Stimulated activated naive B cell treated with anti-CD40 and anti-IgM and Interleukin-4, amounts not matched to agents 10 μg/mL and 1 μg/mL and 100 μg/mL, for 72 hours (primary cell): ENCODE data around the gene LASP1.
"Not testable (repeated sequence)": the region's sequence is repeated elsewhere in the genome, so short reads cannot be mapped to it uniquely, and the experiment has no call there.

ENCODE experiments used
- ATAC-seq, 2 donors: fragments of 150-1000 bp; cut with Tn5 transposase; replicated peaks; 2 replicates each; pipeline ENCODE4 v1.10.0; 2021; ENCODE audit warnings: moderate library complexity in 1 of 2
- DNase-seq: peaks from one replicate; pipeline ENCODE4 v3.0.0; 2021
- H3K27ac Mint-ChIP-seq: one replicate; pipeline ENCODE4 v1.8.0; 2022; ENCODE audit warnings: mild to moderate bottlenecking, mixed read lengths
- H3K27me3 Mint-ChIP-seq, 2 donors: one replicate each; pipeline ENCODE4 v1.8.0; 2022; ENCODE audit warnings: mixed read lengths in 2 of 2
- H3K36me3 Mint-ChIP-seq, 2 donors: one replicate each; pipeline ENCODE4 v1.8.0; 2022; ENCODE audit warnings: mixed read lengths in 2 of 2, mild to moderate bottlenecking in 1 of 2
- H3K4me1 Mint-ChIP-seq, 2 donors: one replicate each; pipeline ENCODE4 v1.8.0; 2022; ENCODE audit warnings: mixed read lengths in 2 of 2, mild to moderate bottlenecking in 1 of 2
- H3K4me3 Mint-ChIP-seq, 2 donors: one replicate each; pipeline ENCODE4 v1.8.0; 2022; ENCODE audit warnings: mild to moderate bottlenecking in 2 of 2, mixed read lengths in 2 of 2, moderate library complexity in 1 of 2
- H3K9me3 Mint-ChIP-seq, 2 donors: one replicate each; pipeline ENCODE4 v1.8.0; 2022; ENCODE audit warnings: mixed read lengths in 2 of 2, mild to moderate bottlenecking in 1 of 2

LASP1 gene

DNA sequence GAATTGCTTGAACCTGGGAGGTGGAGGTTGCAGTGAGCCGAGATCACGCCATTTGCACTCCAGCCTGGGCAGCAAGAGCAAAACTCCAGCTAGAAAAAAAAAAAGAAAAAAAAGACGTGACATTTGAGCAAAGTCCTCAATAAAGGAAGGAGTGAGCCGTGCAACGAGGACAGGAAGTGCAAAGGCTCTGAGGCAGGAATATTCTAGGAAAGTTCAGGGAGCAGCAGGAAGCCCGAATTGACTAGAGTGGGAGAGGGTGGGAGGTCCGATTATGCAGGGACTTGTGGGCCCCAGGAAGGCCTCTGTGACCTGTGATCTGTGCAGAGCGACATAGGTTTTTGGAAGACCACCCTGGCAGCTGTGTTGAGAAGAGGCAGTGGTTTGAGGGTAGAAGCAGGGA is 46.9 kb downstream of the LASP1 start:
- H3K4me1 Mint-ChIP-seq: peaks cover 17 to 29% of the 10 kb centered on the region in 2 donors
- H3K27me3 Mint-ChIP-seq: no peaks in the 10 kb centered on the region
- no peak for ATAC-seq
- no peak overlapping the region for H3K4me3 Mint-ChIP-seq
- peak overlapping the region; percentile 84 for H3K27ac Mint-ChIP-seq
- H3K36me3 Mint-ChIP-seq: peaks cover 52 to 64% of the 10 kb centered on the region in 2 donors
- no peak for DNase-seq
- no peaks in the 10 kb centered on the region for H3K9me3 Mint-ChIP-seq

- no peak for DNase-seq
- Mint-ChIP-seq H3K4me3 (no peak overlapping the region), H3K27ac (peak overlapping the region; percentile 3), H3K27me3 (no peaks in the 10 kb centered on the region), H3K9me3 (no peaks in the 10 kb centered on the region), H3K36me3 (peaks cover 54 to 65% of the 10 kb centered on the region in 2 donors), H3K4me1 (peaks cover 21 to 34% of the 10 kb centered on the region in 2 donors)
- ATAC-seq: no peak
These were observed 47.4 kb downstream of the LASP1 start for GRCh38 chr17:38917259-38917658.

DNA sequence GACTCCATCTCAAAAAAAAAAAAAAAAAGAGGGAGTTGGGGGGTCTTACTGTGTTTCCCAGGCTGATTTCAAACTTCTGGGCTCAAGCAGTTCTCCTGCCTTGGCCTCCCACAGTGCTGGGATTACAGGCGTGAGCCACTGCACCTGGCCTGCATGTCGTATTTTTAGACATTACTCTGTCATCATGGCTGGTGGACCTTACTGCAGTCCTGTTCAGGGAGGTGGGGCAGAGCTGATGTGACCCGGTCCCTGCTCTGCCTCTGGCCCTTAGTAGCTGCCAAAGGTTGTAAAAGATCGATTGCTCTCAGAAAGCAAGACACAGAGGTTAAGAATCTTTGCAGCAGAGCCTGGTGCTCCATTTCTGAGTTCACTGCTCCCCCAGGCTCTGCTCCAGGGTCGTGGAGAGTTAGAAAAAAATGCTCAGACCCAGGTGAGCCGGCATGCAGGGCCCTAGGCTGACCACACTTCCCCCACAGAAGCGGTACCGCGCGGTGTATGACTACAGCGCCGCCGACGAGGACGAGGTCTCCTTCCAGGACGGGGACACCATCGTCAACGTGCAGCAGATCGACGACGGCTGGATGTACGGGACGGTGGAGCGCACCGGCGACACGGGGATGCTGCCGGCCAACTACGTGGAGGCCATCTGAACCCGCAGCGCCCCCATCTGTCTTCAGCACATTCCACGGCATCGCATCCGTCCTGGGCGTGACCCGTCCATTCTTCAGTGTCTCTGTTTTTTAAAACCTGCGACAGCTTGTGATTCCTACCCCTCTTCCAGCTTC is 48.5 kb downstream of the LASP1 start:
- peaks cover 52 to 60% of the 10 kb centered on the region in 2 donors for H3K36me3 Mint-ChIP-seq
- no peak overlapping the region for H3K4me3 Mint-ChIP-seq
- no peak for DNase-seq
- peaks cover 21 to 34% of the 10 kb centered on the region in 2 donors for H3K4me1 Mint-ChIP-seq
- ATAC-seq: no peak
- H3K27ac Mint-ChIP-seq: peak overlapping the region; percentile 20
- no peaks in the 10 kb centered on the region for H3K27me3 Mint-ChIP-seq
- no peaks in the 10 kb centered on the region for H3K9me3 Mint-ChIP-seq

DNA sequence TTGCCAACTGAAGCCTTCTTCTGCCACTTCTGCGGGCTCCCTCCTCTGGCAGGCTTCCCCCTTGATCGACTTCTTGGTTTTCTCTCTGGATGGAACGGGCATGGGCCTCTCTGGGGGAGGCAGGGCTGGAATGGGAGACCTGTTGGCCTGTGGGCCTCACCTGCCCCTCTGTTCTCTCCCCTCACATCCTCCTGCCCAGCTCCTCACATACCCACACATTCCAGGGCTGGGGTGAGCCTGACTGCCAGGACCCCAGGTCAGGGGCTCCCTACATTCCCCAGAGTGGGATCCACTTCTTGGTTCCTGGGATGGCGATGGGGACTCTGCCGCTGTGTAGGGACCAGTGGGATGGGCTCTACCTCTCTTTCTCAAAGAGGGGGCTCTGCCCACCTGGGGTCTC is 49.1 kb downstream of the LASP1 start:
- H3K9me3 Mint-ChIP-seq: no peaks in the 10 kb centered on the region
- DNase-seq (no peak), ATAC-seq (no peak)
- peak overlapping the region; percentile 9 for H3K27ac Mint-ChIP-seq
- no peak overlapping the region for H3K4me3 Mint-ChIP-seq
- peaks cover 24 to 38% of the 10 kb centered on the region in 2 donors for H3K4me1 Mint-ChIP-seq
- H3K36me3 Mint-ChIP-seq: peaks cover 50 to 57% of the 10 kb centered on the region in 2 donors
- no peaks in the 10 kb centered on the region for H3K27me3 Mint-ChIP-seq

DNA sequence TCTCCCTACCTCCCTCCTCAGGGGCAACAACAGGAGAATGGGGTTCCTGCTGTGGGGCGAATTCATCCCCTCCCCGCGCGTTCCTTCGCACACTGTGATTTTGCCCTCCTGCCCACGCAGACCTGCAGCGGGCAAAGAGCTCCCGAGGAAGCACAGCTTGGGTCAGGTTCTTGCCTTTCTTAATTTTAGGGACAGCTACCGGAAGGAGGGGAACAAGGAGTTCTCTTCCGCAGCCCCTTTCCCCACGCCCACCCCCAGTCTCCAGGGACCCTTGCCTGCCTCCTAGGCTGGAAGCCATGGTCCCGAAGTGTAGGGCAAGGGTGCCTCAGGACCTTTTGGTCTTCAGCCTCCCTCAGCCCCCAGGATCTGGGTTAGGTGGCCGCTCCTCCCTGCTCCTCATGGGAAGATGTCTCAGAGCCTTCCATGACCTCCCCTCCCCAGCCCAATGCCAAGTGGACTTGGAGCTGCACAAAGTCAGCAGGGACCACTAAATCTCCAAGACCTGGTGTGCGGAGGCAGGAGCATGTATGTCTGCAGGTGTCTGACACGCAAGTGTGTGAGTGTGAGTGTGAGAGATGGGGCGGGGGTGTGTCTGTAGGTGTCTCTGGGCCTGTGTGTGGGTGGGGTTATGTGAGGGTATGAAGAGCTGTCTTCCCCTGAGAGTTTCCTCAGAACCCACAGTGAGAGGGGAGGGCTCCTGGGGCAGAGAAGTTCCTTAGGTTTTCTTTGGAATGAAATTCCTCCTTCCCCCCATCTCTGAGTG is 49.6 kb downstream of the LASP1 start:
- Mint-ChIP-seq H3K27ac (peak overlapping the region; percentile 90), H3K4me3 (no peak overlapping the region), H3K27me3 (no peaks in the 10 kb centered on the region), H3K9me3 (no peaks in the 10 kb centered on the region), H3K4me1 (peaks cover 24 to 34% of the 10 kb centered on the region in 2 donors), H3K36me3 (peaks cover 44 to 51% of the 10 kb centered on the region in 2 donors)
- DNase-seq: no peak
- no peak for ATAC-seq

DNA sequence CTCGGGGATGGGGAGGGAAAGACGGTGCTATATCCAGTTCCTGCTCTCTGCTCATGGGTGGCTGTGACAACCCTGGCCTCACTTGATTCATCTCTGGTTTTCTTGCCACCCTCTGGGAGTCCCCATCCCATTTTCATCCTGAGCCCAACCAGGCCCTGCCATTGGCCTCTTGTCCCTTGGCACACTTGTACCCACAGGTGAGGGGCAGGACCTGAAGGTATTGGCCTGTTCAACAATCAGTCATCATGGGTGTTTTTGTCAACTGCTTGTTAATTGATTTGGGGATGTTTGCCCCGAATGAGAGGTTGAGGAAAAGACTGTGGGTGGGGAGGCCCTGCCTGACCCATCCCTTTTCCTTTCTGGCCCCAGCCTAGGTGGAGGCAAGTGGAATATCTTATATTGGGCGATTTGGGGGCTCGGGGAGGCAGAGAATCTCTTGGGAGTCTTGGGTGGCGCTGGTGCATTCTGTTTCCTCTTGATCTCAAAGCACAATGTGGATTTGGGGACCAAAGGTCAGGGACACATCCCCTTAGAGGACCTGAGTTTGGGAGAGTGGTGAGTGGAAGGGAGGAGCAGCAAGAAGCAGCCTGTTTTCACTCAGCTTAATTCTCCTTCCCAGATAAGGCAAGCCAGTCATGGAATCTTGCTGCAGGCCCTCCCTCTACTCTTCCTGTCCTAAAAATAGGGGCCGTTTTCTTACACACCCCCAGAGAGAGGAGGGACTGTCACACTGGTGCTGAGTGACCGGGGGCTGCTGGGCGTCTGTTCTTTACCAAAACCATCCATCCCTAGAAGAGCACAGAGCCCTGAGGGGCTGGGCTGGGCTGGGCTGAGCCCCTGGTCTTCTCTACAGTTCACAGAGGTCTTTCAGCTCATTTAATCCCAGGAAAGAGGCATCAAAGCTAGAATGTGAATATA is 50.8 kb downstream of the LASP1 start:
- peak overlapping the region in 1 of 2 donors; percentile 22 for H3K4me3 Mint-ChIP-seq
- peak overlapping the region; percentile 90 for H3K27ac Mint-ChIP-seq
- peaks cover 26 to 41% of the 10 kb centered on the region in 2 donors for H3K4me1 Mint-ChIP-seq
- ATAC-seq (no peak), DNase-seq (no peak)
- H3K36me3 Mint-ChIP-seq: peaks cover 38 to 48% of the 10 kb centered on the region in 2 donors
- no peaks in the 10 kb centered on the region for H3K27me3 Mint-ChIP-seq
- no peaks in the 10 kb centered on the region for H3K9me3 Mint-ChIP-seq

DNA sequence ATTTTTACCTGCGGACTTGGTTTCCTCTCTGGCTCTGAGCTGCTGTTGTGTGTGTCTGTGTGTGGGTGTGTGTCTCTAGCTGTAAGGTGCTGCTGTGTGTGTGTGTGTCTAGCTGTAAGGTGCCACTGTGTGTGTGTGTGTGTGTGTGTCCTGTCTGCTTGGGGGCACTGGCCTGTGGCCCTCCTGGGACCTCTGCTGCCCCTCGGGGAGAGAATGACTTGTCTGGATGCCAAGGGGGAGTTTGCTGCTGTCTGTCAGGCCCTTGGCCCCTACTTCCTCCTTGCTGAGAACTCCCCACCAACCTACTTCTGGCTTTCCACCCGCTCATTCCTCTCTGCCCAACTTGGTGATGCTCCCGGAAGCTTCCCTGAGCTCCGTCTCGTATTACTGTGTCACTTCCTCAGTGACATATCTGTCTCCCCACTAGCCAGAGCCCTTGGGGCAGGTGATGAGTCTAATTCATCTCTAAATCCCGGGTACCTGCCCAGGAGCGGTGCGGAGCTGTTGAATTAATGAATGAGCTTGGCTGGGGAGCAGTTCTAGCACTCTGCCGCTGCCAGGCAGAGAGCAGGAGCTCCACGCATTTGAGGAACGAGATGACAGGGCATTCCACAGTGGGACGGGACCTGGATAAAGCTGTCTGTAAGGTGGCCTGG is 52.0 kb downstream of the LASP1 start:
- H3K27ac Mint-ChIP-seq: peak overlapping the region; percentile 87
- DNase-seq (peak; percentile 32), ATAC-seq (peak; percentile 24 to 49)
- H3K4me3 Mint-ChIP-seq: no peak overlapping the region
- peaks cover 34 to 51% of the 10 kb centered on the region in 2 donors for H3K4me1 Mint-ChIP-seq
- H3K27me3 Mint-ChIP-seq: no peaks in the 10 kb centered on the region
- peaks cover 30 to 39% of the 10 kb centered on the region in 2 donors for H3K36me3 Mint-ChIP-seq
- no peaks in the 10 kb centered on the region for H3K9me3 Mint-ChIP-seq

GRCh38 chr17:38922538-38923297 is 52.9 kb downstream of the LASP1 start:
- peak in 1 of 2 donors; percentile 17 for ATAC-seq
- H3K27ac Mint-ChIP-seq: peak overlapping the region; percentile 65
- H3K27me3 Mint-ChIP-seq: no peaks in the 10 kb centered on the region

GRCh38 chr17:38925263-38925995 is 55.6 kb downstream of the LASP1 start, which contains the start of gene LASP1NB:
Gene LASP1NB (plus strand): TSS chr17:38925614.
- H3K4me3 Mint-ChIP-seq: no peak within 1 kb of the TSS
- peak within 1 kb of the TSS; percentile 20 for H3K27ac Mint-ChIP-seq
- no peak for ATAC-seq
- H3K4me1 Mint-ChIP-seq: peaks cover 28 to 42% of the 10 kb centered on the region in 2 donors
- H3K9me3 Mint-ChIP-seq: no peaks in the 10 kb centered on the region
- H3K36me3 Mint-ChIP-seq: peaks cover 6 to 12% of the 10 kb centered on the region in 2 donors
- H3K27me3 Mint-ChIP-seq: no peaks in the 10 kb centered on the region
- DNase-seq: no peak

More at GRCh38 chr17:38922538-38923297, 52.9 kb downstream of the LASP1 start:
- peaks cover 32 to 52% of the 10 kb centered on the region in 2 donors for H3K4me1 Mint-ChIP-seq
- no peak for DNase-seq
- H3K4me3 Mint-ChIP-seq: no peak overlapping the region
- peaks cover 25 to 36% of the 10 kb centered on the region in 2 donors for H3K36me3 Mint-ChIP-seq
- H3K9me3 Mint-ChIP-seq: no peaks in the 10 kb centered on the region

DNA sequence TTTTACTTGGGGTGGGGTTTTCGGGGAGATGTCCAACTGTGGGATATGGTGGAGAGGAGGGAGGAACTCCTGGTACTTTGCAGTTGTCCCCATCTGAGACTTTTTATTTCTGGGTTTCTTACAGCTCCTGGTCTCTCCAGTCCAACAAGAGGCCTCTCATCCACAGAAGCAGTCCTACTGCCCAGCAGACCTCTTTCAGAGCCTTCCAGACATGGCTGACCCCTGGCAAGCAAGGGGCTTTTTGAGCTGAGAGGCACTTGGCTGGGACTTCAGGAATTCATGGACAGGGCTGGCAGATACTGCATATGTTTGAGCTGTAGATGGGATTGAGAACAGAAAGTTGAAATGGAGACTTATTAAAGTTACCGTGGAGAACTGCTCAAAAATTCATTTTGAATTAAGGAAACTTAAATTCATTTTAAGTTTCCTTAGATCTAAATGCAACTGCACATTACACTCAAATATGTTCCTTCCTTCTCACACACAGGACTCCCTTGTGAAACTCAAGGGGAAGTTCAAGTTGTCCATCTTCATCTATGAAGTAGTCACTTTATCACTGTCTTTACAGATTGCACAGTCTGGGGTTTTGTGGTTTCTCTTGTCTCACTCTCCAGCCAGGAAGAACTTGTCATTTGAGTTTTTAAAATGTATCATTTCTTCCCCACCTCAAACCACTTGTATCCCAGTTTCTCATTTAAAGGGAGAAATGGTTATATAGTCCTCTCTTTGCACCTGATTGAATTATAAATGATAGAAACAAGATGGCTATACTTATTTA is 56.6 kb downstream of the LASP1 start:
- H3K27me3 Mint-ChIP-seq: no peaks in the 10 kb centered on the region
- H3K9me3 Mint-ChIP-seq: no peaks in the 10 kb centered on the region
- H3K4me1 Mint-ChIP-seq: peaks cover 21 to 31% of the 10 kb centered on the region in 2 donors
- peak; percentile 81 to 84 for ATAC-seq
- no peak overlapping the region for H3K4me3 Mint-ChIP-seq
- no peak overlapping the region for H3K27ac Mint-ChIP-seq
- H3K36me3 Mint-ChIP-seq: peaks cover 3 to 7% of the 10 kb centered on the region in 2 donors
- DNase-seq: no peak

DNA sequence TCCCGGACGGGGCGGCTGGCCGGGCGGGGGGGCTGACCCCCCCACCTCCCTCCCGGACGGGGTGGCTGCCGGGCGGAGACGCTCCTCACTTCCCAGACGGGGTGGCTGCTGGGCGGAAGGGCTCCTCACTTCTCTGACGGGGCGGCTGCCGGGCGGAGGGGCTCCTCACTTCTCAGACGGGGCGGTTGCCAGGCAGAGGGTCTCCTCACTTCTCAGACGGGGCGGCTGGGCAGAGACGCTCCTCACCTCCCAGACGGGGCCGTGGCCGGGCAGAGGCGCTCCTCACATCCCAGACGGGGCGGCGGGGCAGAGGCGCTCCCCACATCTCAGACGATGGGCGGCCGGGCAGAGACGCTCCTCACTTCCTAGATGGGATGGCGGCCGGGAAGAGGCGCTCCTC is 60.9 kb downstream of the LASP1 start:
- ATAC-seq, H3K27me3 Mint-ChIP-seq, H3K27ac Mint-ChIP-seq, H3K36me3 Mint-ChIP-seq, H3K9me3 Mint-ChIP-seq, H3K4me3 Mint-ChIP-seq, DNase-seq: not testable (repeated sequence)
- peaks cover 9 to 11% of the 10 kb centered on the region in 2 donors for H3K4me1 Mint-ChIP-seq

GRCh38 chr17:38933962-38934361 is 64.1 kb downstream of the LASP1 start:
- not testable (repeated sequence) for H3K27ac Mint-ChIP-seq, H3K36me3 Mint-ChIP-seq, H3K27me3 Mint-ChIP-seq, H3K9me3 Mint-ChIP-seq, H3K4me1 Mint-ChIP-seq, H3K4me3 Mint-ChIP-seq, DNase-seq, ATAC-seq
